GM12865 (cell line): ENCODE measurements around the gene TRIM44.

Experiments
- DNase-seq: peaks from one replicate; pipeline ENCODE4 v3.0.0; 2010; ENCODE audit warnings: low read depth
- H3K4me3 ChIP-seq: 2 replicates; pipeline ENCODE4 v1.5.1; 2011; ENCODE audit warnings: mild to moderate bottlenecking, low read depth, low read length, control low read depth
- TF ChIP-seq, protein P1 (sequence below): IDR thresholded peaks from 2 replicates; pipeline ENCODE4 v1.5.1; 2011; ENCODE audit warnings: low read length, control low read depth, low read depth, inconsistent platforms; ENCODE audit not compliant: insufficient read depth; ENCODE audit errors: missing control alignments

Gene TRIM44

DNA sequence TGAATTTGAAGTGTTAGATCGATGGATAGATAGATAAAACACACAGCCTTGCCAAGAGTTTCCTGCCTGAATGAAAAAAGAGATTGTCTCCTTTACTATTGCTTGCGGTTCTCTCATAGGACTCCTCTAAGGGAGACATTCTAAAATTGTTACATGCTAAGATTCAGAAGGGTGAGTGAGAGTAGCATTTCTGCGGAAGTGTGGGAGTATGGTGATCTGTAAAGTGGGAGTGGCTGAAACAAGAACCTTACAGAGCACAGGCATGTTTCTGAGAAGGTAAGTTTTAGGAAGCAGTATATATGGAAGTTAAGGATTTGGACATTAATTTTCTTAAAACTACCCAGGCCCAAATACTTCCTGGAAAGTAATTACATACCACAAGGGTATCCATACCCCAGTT is 139.6 kb downstream of the TRIM44 start:
- no peak for DNase-seq
- TF ChIP-seq, protein P1, sequence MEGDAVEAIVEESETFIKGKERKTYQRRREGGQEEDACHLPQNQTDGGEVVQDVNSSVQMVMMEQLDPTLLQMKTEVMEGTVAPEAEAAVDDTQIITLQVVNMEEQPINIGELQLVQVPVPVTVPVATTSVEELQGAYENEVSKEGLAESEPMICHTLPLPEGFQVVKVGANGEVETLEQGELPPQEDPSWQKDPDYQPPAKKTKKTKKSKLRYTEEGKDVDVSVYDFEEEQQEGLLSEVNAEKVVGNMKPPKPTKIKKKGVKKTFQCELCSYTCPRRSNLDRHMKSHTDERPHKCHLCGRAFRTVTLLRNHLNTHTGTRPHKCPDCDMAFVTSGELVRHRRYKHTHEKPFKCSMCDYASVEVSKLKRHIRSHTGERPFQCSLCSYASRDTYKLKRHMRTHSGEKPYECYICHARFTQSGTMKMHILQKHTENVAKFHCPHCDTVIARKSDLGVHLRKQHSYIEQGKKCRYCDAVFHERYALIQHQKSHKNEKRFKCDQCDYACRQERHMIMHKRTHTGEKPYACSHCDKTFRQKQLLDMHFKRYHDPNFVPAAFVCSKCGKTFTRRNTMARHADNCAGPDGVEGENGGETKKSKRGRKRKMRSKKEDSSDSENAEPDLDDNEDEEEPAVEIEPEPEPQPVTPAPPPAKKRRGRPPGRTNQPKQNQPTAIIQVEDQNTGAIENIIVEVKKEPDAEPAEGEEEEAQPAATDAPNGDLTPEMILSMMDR = no peak
- H3K4me3 ChIP-seq = no peak overlapping the region

DNA sequence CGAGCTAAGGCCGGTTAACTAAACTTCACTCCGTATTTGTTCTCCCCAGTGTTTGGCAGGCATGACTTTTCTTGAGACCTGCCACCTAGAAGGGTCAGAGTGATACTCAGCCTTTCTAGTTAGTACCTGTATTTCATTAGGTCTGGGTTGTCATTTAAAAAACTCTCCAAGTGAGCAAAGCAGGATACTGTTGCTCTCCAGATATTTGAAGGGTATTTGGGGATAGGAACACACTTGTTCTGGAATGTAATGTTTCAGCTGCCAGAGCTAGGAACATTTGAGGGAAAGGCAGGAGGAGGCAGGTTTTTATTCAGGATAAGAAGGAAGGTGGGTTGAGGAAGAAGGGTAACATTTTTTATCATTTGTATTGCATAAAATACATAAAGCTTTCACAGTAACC is 140.1 kb downstream of the TRIM44 start:
- no peak for DNase-seq
- no peak overlapping the region for H3K4me3 ChIP-seq
- TF ChIP-seq, protein P1 = no peak

DNA sequence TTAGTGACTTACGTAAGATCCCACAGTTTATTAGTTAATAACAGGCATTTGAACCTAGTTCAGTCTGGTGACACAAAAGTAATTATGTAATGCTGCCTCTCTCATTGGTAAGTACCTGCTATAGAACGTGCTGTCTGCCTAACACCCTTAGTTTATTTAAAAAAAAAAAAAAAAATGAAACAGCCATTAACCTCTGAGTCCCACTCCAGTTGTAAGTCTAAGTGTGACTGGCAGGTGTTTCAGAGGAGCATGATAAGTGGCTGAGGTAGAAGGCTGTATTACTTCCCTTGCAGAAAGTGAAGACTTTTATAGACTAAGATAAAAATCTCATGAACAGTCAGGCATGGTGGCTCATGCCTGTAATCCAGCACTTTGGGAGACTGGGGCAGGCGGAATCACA is 140.5 kb downstream of the TRIM44 start:
- TF ChIP-seq, protein P1 = no peak
- no peak for DNase-seq
- no peak overlapping the region for H3K4me3 ChIP-seq

DNA sequence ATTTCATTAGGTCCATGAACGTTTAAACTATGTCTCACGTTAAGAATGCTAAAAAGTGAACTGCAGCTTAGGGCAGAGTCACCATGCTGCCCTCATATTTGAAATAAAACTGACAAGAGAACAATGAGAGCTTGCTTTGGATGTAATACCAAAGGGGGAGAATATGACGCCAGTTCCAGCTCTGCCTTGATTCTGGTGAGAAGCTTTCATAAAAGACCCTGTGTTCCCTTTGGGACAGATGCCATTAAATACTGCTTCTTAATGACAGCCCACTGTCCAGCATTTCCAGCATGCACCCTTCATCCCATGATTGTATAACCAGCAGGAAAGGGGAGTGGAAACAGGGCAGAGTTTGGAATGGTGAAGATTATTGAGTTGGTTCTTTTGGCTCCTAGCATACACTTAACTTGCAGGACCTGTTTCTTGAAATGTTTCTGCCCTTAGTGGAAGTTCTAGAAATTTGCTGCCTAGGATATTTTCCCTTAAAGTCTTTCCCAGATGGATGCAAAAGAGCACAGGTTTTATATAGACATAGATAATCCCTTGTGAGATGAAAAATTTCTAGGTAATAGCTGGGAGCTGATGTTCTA is 142.0 kb downstream of the TRIM44 start:
- TF ChIP-seq, protein P1 = no peak
- H3K4me3 ChIP-seq = no peak overlapping the region
- DNase-seq = no peak

DNA sequence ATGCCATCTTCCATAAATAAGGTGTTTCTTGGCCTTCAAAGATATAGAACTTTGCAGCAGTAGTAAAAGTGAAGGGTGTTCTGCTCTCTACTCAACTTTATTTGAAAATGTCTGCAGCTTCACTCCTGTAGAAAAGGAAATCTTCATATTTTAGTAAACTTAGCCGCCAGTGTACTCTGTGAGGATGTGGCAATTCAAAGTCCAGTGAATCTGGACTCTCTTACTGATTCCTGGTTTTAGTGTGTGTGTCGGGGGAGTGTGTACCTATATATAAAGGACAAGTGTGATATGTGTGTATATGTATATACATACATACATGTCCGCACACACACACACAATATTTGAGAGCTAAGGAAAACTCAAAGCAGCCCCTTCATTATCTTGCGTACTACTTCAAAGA is 147.0 kb downstream of the TRIM44 start:
- no peak for DNase-seq
- TF ChIP-seq, protein P1 = no peak
- H3K4me3 ChIP-seq = no peak overlapping the region

DNA sequence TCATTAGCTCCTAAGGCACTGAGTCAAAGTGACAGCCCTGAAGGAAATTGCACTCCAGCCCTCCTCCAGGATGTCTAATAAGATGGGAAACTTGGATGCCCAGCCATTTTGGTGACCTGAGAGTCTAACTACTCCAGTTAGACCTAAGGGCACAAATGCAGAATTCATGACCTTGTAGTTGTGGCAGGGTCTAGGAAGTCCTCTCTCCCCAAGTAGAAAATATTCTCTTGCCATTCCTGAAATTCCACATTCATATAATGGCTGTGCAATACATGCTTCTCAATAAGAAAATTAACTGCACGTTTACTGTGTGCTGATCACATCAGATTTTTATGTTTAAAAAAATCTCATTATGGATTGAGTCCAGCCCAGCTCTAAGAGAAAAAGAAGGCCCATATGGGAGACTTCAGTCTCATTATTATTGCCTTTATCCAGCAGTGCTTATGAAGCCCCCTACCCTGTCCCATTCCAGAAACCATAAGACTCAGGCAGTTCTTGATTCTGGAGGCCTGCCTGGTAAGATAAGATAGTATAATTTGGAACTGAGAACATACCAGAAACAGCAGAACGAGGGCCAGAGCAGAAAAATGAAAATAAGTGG is 147.6 kb downstream of the TRIM44 start:
- TF ChIP-seq, protein P1 = no peak
- H3K4me3 ChIP-seq = no peak overlapping the region
- no peak for DNase-seq

DNA sequence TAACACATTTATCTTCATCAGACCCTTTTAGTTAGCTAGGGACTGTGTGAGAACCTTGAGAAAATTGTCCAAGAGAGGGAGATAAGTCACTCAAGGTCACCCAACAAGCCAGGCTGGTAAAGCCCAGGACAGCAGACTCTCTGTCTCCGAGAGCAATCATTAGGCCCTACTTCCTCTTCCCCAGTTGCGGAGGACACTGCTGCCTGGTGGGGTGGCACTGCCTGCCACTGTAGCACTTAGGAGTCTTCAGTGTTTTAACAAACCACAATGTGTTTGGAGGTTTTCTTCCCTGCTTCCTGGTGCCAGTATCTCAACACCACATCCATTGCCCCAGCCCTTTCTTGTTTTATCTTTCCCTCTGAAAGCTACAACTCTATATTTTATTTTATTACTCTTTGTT is 149.2 kb downstream of the TRIM44 start:
- no peak overlapping the region for H3K4me3 ChIP-seq
- TF ChIP-seq, protein P1 = no peak

More for the DNA sequence above, 149.2 kb downstream of the TRIM44 start:
- peak; percentile 42 for DNase-seq
